HepG2 (cell line): ENCODE measurements around the gene EMC9. TPM values are rescaled to one million over a fixed set of nuclear protein-coding genes. Genes with fewer than 3 reads are reported as not detected.

Source experiments
- ARNT2 ChIP-seq: sonication (generic); formaldehyde crosslinking; IDR thresholded peaks from 2 replicates; pipeline ENCODE4 v1.8.0; 2022; ENCODE audit warnings: mild to moderate bottlenecking, low read depth, missing genetic modification reagents, moderate library complexity
- ATRX ChIP-seq: sonication (generic); formaldehyde crosslinking; IDR thresholded peaks from 2 replicates; pipeline ENCODE4 v1.4.0; 2020; ENCODE audit warnings: missing genetic modification reagents, borderline replicate concordance
- CBX1 ChIP-seq: IDR thresholded peaks from one replicate; pipeline ENCODE4 v1.6.1; 2016; ENCODE audit warnings: antibody characterized with exemption, low read depth
- DPF2 ChIP-seq: sonication (generic); formaldehyde crosslinking; IDR thresholded peaks from 2 replicates; pipeline ENCODE4 v1.4.0; 2020; ENCODE audit warnings: mild to moderate bottlenecking, low read depth, missing genetic modification reagents, borderline replicate concordance
- FOXK2 ChIP-seq: fragments of 450-650 bp; IDR thresholded peaks from 2 replicates; pipeline ENCODE4 v1.6.1; 2016
- HNRNPK ChIP-seq: fragments of 200-400 bp; formaldehyde crosslinking; IDR thresholded peaks from 2 replicates; pipeline ENCODE4 v1.6.1; 2018; ENCODE audit warnings: low read length, low read depth, moderate library complexity, mild to moderate bottlenecking; ENCODE audit not compliant: poor library complexity, severe bottlenecking
- HOXA9 ChIP-seq: sonication (generic); formaldehyde crosslinking; IDR thresholded peaks from 2 replicates; pipeline ENCODE4 v1.8.1; 2022; ENCODE audit warnings: missing genetic modification reagents, mild to moderate bottlenecking, moderate library complexity, borderline replicate concordance
- MBD4 ChIP-seq: IDR thresholded peaks from 2 replicates; pipeline ENCODE4 v1.6.1; 2012; ENCODE audit warnings: low read length, inconsistent platforms, borderline replicate concordance
- MIER2 ChIP-seq: IDR thresholded peaks from 2 replicates; pipeline ENCODE4 v1.6.1; 2016; ENCODE audit warnings: missing biosample characterization, missing genetic modification reagents
- MTF2 ChIP-seq: sonication (generic); formaldehyde crosslinking; IDR thresholded peaks from 2 replicates; pipeline ENCODE4 v1.5.0; 2020; ENCODE audit warnings: missing genetic modification reagents, borderline replicate concordance
- SP5 ChIP-seq: IDR thresholded peaks from 2 replicates; pipeline ENCODE4 v1.6.1; 2016; ENCODE audit warnings: low read depth, borderline replicate concordance
- ZFAT ChIP-seq: sonication (generic); formaldehyde crosslinking; conservative IDR thresholded peaks from 2 replicates; pipeline ENCODE4 v1.8.1; 2023; ENCODE audit warnings: missing genetic modification reagents, inconsistent platforms
- ZFP90 ChIP-seq: sonication (generic); formaldehyde crosslinking; IDR thresholded peaks from 2 replicates; pipeline ENCODE4 v1.8.0; 2022; ENCODE audit warnings: missing genetic modification reagents, mild to moderate bottlenecking, inconsistent platforms, borderline replicate concordance
- ZKSCAN8 ChIP-seq: IDR thresholded peaks from 2 replicates; pipeline ENCODE4 v1.6.1; 2016; ENCODE audit warnings: borderline replicate concordance, missing genetic modification reagents, missing compliant biosample characterization
- ZNF274 ChIP-seq: sonication (generic); formaldehyde crosslinking; IDR thresholded peaks from 2 replicates; pipeline ENCODE4 v1.5.1; 2020; ENCODE audit warnings: mild to moderate bottlenecking, missing genetic modification reagents
- ZNF343 ChIP-seq: sonication (generic); formaldehyde crosslinking; IDR thresholded peaks from 2 replicates; pipeline ENCODE4 v1.4.0; 2020; ENCODE audit warnings: mild to moderate bottlenecking, missing genetic modification reagents
- ZNF615 ChIP-seq: sonication (generic); formaldehyde crosslinking; IDR thresholded peaks from 2 replicates; pipeline ENCODE4 v1.5.0; 2020; ENCODE audit warnings: mild to moderate bottlenecking, missing genetic modification reagents, borderline replicate concordance
- ZNF788 ChIP-seq: sonication (generic); formaldehyde crosslinking; IDR thresholded peaks from 2 replicates; pipeline ENCODE4 v1.5.0; 2020; ENCODE audit warnings: mild to moderate bottlenecking, missing genetic modification reagents, borderline replicate concordance
- polyA plus RNA-seq, 8 experiments: library from polyadenylated mRNA; depleted of rRNA in 3 of 8; stranded (reverse) in 7 of 8; unstranded in 1 of 8; fragments of >200 nt; fragmentation: Illumina TruSeq in 4 of 8; extraction: Trizol in 4 of 8; gene quantifications; 2 replicates each; pipeline versions ENCODE4 v1.2.1 to v1.2.3, GENCODE V29; 2011 to 2016; ENCODE audit warnings: low read depth in 4 of 8, missing spikeins in 1 of 8, mixed read lengths in 1 of 8; ENCODE audit not compliant: insufficient read depth in 1 of 8
- total RNA-seq, 5 experiments: library from RNA; depleted of rRNA; stranded (reverse); fragments of >200 nt; fragmentation: Illumina TruSeq; extraction: Trizol; gene quantifications; 2 replicates each; pipeline ENCODE4 v1.2.3, GENCODE V29; 2016; ENCODE audit warnings: low read depth in 1 of 5
- TF ChIP-seq, protein P1 (sequence below): sonication (generic); formaldehyde crosslinking; IDR thresholded peaks from 2 replicates; pipeline ENCODE4 v1.5.0; 2020; ENCODE audit warnings: mild to moderate bottlenecking, missing genetic modification reagents
- TF ChIP-seq, protein P2 (sequence below): IDR thresholded peaks from 2 replicates; pipeline ENCODE4 v1.6.1; 2016; ENCODE audit warnings: missing biosample characterization, missing genetic modification reagents, low read depth
- TF ChIP-seq, protein P3 (sequence below): sonication (generic); formaldehyde crosslinking; IDR thresholded peaks from 2 replicates; pipeline ENCODE4 v1.5.1; 2020; ENCODE audit warnings: mild to moderate bottlenecking, moderate library complexity, missing genetic modification reagents
- TF ChIP-seq, protein P4 (sequence below): sonication (generic); formaldehyde crosslinking; IDR thresholded peaks from 2 replicates; pipeline ENCODE4 v1.4.0; 2020; ENCODE audit warnings: mild to moderate bottlenecking, low read depth, missing genetic modification reagents

Gene EMC9
- total and polyA plus RNA-seq, 2 of the 13 experiments (the other 11 are each of a cell fraction or from before 2014, with no cell fraction given) = 60.5 to 78.7 TPM

DNA sequence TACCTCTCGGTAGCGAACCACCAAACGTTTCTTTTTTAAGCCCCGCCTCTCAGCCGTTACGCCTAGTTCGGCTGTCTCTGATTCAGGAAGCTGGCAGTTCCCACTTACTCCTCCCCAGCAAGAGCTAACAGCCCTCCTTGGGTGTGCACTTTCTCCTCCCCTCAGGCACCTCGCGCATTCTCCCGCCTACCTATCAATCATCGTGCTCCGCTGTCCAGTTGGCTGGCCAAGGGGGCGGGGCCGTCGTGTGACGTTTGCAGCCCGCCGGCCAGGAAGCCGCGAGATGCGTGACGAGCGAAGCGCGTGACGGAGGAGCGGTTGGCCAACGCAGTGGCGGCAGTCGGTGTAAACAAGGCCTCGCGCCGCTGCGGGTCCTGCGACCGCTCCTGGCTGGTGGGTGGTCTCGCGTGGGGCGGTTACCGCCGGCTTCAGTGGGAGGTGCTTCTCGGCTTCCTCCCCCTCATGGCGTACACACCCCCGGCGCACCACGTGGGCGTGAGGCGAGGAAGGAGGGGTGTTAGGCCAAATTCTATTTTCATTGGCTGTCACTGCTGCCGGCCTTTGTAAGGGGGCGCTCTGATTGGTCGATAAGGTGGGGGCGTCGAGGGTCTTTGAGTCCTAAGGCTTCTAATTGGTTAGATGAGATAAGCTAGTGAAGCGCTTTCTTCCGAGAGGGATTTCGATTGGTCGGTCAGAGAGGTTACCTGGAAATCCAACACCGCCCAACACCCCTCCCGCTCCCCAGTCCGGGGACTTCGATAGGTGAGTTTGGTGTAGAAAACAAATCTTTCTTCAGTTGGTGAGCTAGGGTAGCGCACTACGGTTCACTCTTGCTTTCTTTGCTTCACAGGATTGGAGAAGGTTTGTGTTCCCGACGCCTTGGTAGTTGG, 26.6 kb downstream of the EMC9 start, which contains the start of the genes DCAF11 and NRL (continued):
- TF ChIP-seq DPF2 (CRISPR knock-in tag) = 0 out of 2 replicates have a peak, but pooled peaks have one; percentile 39
- peak; percentile 99 for TF ChIP-seq FOXK2
- peak; percentile 95 for TF ChIP-seq CBX1
- no peak for TF ChIP-seq ZFAT
- TF ChIP-seq ZNF615 = no peak
- TF ChIP-seq ARNT2 (CRISPR knock-in tag) = peak; percentile 88
- TF ChIP-seq MBD4 = no peak
- peak; percentile 75; the same call in 1 of the 2 replicates for TF ChIP-seq ZKSCAN8 (CRISPR knock-in tag)
- peak; percentile 97 for TF ChIP-seq ZFP90 (CRISPR knock-in tag)
- TF ChIP-seq, protein P1, sequence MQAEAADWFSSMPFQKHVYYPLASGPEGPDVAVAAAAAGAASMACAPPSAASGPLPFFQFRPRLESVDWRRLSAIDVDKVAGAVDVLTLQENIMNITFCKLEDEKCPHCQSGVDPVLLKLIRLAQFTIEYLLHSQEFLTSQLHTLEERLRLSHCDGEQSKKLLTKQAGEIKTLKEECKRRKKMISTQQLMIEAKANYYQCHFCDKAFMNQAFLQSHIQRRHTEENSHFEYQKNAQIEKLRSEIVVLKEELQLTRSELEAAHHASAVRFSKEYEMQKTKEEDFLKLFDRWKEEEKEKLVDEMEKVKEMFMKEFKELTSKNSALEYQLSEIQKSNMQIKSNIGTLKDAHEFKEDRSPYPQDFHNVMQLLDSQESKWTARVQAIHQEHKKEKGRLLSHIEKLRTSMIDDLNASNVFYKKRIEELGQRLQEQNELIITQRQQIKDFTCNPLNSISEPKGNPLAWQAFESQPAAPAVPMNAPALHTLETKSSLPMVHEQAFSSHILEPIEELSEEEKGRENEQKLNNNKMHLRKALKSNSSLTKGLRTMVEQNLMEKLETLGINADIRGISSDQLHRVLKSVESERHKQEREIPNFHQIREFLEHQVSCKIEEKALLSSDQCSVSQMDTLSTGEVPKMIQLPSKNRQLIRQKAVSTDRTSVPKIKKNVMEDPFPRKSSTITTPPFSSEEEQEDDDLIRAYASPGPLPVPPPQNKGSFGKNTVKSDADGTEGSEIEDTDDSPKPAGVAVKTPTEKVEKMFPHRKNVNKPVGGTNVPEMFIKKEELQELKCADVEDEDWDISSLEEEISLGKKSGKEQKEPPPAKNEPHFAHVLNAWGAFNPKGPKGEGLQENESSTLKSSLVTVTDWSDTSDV (CRISPR knock-in tag) = peak; percentile 91; the same call in 1 of the 2 replicates
- TF ChIP-seq HOXA9 (CRISPR knock-in tag) = no peak
- TF ChIP-seq ZNF788 (CRISPR knock-in tag) = peak; percentile 88; the same call in 1 of the 2 replicates
- TF ChIP-seq MIER2 (CRISPR knock-in tag) = peak; percentile 81; the same call in 1 of the 2 replicates
- TF ChIP-seq ZNF274 = peak; percentile 99
- peak; percentile 99 for TF ChIP-seq SP5
- TF ChIP-seq, protein P2, sequence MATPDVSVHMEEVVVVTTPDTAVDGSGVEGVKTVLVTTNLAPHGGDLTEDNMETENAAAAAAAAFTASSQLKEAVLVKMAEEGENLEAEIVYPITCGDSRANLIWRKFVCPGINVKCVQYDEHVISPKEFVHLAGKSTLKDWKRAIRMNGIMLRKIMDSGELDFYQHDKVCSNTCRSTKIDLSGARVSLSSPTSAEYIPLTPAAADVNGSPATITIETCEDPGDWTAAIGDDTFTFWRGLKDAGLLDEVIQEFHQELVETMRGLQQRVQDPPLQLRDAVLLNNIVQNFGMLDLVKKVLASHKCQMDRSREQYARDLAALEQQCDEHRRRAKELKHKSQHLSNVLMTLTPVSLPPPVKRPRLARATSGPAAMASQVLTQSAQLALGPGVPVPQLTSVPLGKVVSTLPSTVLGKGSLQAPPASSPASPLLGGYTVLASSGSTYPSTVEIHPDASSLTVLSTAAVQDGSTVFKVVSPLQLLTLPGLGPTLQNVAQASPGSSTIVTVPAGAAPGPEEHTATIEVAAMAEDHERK (CRISPR knock-in tag) = peak; percentile 82; the same call in 1 of the 2 replicates
- TF ChIP-seq MTF2 (CRISPR knock-in tag) = no peak; the same call in 1 of the 2 replicates
- TF ChIP-seq, protein P3, sequence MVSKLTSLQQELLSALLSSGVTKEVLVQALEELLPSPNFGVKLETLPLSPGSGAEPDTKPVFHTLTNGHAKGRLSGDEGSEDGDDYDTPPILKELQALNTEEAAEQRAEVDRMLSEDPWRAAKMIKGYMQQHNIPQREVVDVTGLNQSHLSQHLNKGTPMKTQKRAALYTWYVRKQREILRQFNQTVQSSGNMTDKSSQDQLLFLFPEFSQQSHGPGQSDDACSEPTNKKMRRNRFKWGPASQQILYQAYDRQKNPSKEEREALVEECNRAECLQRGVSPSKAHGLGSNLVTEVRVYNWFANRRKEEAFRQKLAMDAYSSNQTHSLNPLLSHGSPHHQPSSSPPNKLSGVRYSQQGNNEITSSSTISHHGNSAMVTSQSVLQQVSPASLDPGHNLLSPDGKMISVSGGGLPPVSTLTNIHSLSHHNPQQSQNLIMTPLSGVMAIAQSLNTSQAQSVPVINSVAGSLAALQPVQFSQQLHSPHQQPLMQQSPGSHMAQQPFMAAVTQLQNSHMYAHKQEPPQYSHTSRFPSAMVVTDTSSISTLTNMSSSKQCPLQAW (CRISPR knock-in tag) = no peak; the same call in 1 of the 2 replicates
- peak; percentile 97 for TF ChIP-seq ZNF343 (CRISPR knock-in tag)
- TF ChIP-seq HNRNPK = peak; percentile 78
- TF ChIP-seq, protein P4, sequence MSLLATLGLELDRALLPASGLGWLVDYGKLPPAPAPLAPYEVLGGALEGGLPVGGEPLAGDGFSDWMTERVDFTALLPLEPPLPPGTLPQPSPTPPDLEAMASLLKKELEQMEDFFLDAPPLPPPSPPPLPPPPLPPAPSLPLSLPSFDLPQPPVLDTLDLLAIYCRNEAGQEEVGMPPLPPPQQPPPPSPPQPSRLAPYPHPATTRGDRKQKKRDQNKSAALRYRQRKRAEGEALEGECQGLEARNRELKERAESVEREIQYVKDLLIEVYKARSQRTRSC = 0 out of 2 replicates have a peak, but pooled peaks have one; percentile 28
- peak; percentile 39; the same call in 1 of the 2 replicates for TF ChIP-seq ATRX (CRISPR knock-in tag)
